ENCODE data around the gene FAM167B. TPM values are rescaled to one million over a fixed set of nuclear protein-coding genes. Genes with fewer than 3 reads are reported as not detected.

Gene FAM167B
- polyA plus RNA-seq, 1 donor (not counting 4 experiments of a cell fraction or from before 2014, with no cell fraction given): 0.07 TPM

DNA sequence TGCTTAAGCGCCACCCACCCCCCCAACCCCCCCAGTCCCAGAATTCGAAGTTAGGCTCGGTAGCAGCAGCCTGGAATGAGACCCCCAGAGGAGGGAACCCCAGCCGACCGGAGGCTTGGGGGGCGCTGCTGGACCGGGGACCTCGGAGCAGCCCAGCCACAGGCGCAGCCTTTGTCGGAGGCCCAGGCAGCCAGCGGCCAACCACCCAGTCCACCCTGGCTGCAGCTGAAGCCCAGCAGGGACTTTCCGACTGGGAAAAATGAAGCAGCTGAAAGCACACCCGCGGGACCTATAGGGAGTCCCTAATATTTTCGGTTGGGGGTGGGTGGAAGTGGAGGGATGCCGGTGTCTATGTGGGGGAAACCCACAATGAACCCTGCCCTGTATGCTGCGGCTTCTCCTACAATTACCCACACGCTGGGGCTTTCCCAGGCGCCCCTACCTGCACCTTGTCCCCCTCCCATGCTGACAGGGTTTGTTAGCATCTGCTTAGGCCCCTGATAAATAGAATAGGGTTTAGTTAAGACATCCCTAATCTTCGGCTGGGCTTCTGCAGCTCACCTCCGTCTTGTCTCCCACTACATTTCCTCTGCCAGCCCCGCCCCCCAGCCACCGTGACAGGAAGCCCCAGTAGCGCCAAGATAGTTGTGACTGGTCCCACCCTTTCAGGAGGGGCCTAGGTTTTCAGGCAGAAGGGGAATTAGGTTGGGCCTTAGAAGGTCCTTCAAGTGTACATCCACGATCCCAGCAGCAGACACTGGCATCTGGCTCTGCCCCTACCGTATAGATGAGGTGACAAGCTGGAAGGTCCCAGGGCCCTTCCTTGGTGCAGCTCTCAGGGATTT lies 45.8 kb upstream of the FAM167B start:
- Histone ChIP-seq H3K4me3 (ENCODE audit: control insufficient read depth in 2 of 3, extremely low read depth in 1 of 3, insufficient read depth in 2 of 3, low read depth in 1 of 3, low read length in 3 of 3) (peak overlapping the region; percentile 40 to 73 (median 73)), H3K27me3 (ENCODE audit: control insufficient read depth, extremely low read depth, insufficient read depth, low read length) (no peaks in the 10 kb centered on the region), H3K9me3 (ENCODE audit: control insufficient read depth, low read depth, low read length) (no peaks in the 10 kb centered on the region), H3K9ac (ENCODE audit: control insufficient read depth, extremely low read depth, insufficient read depth, low read length) (peak overlapping the region; percentile 79), H2AFZ (ENCODE audit: control insufficient read depth, low read length) (peak overlapping the region; percentile 28), H3K79me2 (ENCODE audit: control insufficient read depth, insufficient read depth, low read length) (no peaks in the 10 kb centered on the region), H3K27ac (ENCODE audit: control insufficient read depth, insufficient read depth, low read length) (no peak overlapping the region), H3K36me3 (ENCODE audit: control insufficient read depth in 2 of 2, extremely low read depth in 1 of 2, insufficient read depth in 2 of 2, low read length in 2 of 2) (peaks cover 6 to 14% of the 10 kb centered on the region in 2 experiments), H4K20me1 (ENCODE audit: control insufficient read depth, extremely low read depth, insufficient read depth, low read length) (no peaks in the 10 kb centered on the region), H3K4me1 (ENCODE audit: control insufficient read depth, extremely low read depth, insufficient read depth, low read length) (peaks cover 24% of the 10 kb centered on the region), H3K9me1 (ENCODE audit: control insufficient read depth, extremely low read depth, insufficient read depth, low read length) (no peaks in the 10 kb centered on the region), H3K4me2 (ENCODE audit: control insufficient read depth, extremely low read depth, insufficient read depth, low read depth, low read length) (peak overlapping the region; percentile 90)
- dilution Hi-C loops (cut with MboI; ENCODE audit: extremely low pct_ligation_motif_present, low sequenced_read_pairs): no loop called here
- TF ChIP-seq, protein P1, sequence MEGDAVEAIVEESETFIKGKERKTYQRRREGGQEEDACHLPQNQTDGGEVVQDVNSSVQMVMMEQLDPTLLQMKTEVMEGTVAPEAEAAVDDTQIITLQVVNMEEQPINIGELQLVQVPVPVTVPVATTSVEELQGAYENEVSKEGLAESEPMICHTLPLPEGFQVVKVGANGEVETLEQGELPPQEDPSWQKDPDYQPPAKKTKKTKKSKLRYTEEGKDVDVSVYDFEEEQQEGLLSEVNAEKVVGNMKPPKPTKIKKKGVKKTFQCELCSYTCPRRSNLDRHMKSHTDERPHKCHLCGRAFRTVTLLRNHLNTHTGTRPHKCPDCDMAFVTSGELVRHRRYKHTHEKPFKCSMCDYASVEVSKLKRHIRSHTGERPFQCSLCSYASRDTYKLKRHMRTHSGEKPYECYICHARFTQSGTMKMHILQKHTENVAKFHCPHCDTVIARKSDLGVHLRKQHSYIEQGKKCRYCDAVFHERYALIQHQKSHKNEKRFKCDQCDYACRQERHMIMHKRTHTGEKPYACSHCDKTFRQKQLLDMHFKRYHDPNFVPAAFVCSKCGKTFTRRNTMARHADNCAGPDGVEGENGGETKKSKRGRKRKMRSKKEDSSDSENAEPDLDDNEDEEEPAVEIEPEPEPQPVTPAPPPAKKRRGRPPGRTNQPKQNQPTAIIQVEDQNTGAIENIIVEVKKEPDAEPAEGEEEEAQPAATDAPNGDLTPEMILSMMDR (optimal IDR thresholded peaks at IDR 0.05 in 1 of 3, IDR thresholded peaks at IDR 0.05 in 1 of 3, conservative IDR thresholded peaks at IDR 0.05 in 1 of 3; ENCODE audit: extremely low read depth in 1 of 3, insufficient read depth in 2 of 3, low read length in 3 of 3): no peak
- no peak for TF ChIP-seq EZH2 (IDR thresholded peaks at IDR 0.05; ENCODE audit: low read length)
- DNase-seq (ENCODE audit: low read depth, low spot score) (no peak), FAIRE-seq (no peak)

DNA sequence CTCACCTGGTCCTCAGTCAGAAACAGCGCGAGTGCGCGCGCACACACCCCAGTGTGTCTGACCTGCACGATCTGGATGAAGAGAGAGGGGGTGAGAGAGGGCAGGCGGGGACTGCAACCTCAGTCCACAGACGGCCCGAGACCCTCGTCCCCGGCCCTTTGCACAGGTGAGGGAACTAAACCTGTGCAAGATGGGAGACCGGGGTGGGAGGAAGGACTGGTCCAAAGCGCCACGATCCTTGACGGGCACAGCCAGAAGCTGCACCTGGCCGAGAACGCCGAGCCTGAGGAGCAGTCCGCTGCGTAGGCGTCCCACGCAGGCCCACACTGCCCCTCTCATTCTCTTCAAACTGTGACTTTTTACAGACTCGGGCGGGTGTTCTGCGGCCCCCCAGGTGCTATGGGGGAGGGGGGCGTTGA lies 42.1 kb upstream of the FAM167B start:
- TF ChIP-seq EZH2 (IDR thresholded peaks at IDR 0.05; ENCODE audit: low read length): no peak
- TF ChIP-seq, protein P1 (optimal IDR thresholded peaks at IDR 0.05 in 1 of 3, IDR thresholded peaks at IDR 0.05 in 1 of 3, conservative IDR thresholded peaks at IDR 0.05 in 1 of 3; ENCODE audit: extremely low read depth in 1 of 3, insufficient read depth in 2 of 3, low read length in 3 of 3): no peak
- H3K27ac ChIP-seq (ENCODE audit: control insufficient read depth, insufficient read depth, low read length): peak overlapping the region; percentile 65
- H3K79me2 ChIP-seq (ENCODE audit: control insufficient read depth, insufficient read depth, low read length): no peaks in the 10 kb centered on the region
- no peaks in the 10 kb centered on the region for H3K9me3 ChIP-seq (ENCODE audit: control insufficient read depth, low read depth, low read length)
- dilution Hi-C loops (cut with MboI; ENCODE audit: extremely low pct_ligation_motif_present, low sequenced_read_pairs): no loop called here
- FAIRE-seq (no peak), DNase-seq (ENCODE audit: low read depth, low spot score) (no peak)
- no peaks in the 10 kb centered on the region for H3K9me1 ChIP-seq (ENCODE audit: control insufficient read depth, extremely low read depth, insufficient read depth, low read length)
- H2AFZ ChIP-seq (ENCODE audit: control insufficient read depth, low read length): peak overlapping the region; percentile 79
- no peaks in the 10 kb centered on the region for H4K20me1 ChIP-seq (ENCODE audit: control insufficient read depth, extremely low read depth, insufficient read depth, low read length)
- H3K27me3 ChIP-seq (ENCODE audit: control insufficient read depth, extremely low read depth, insufficient read depth, low read length): no peaks in the 10 kb centered on the region
- peak overlapping the region; percentile 93 for H3K9ac ChIP-seq (ENCODE audit: control insufficient read depth, extremely low read depth, insufficient read depth, low read length)
- peak overlapping the region; percentile 98 for H3K4me2 ChIP-seq (ENCODE audit: control insufficient read depth, extremely low read depth, insufficient read depth, low read depth, low read length)
- peak overlapping the region; percentile 62 to 93 (median 78) for H3K4me3 ChIP-seq (ENCODE audit: control insufficient read depth in 2 of 3, extremely low read depth in 1 of 3, insufficient read depth in 2 of 3, low read depth in 1 of 3, low read length in 3 of 3)
- peaks cover 0 to 3% of the 10 kb centered on the region in 2 experiments for H3K36me3 ChIP-seq (ENCODE audit: control insufficient read depth in 2 of 2, extremely low read depth in 1 of 2, insufficient read depth in 2 of 2, low read length in 2 of 2)
- peaks cover 23% of the 10 kb centered on the region for H3K4me1 ChIP-seq (ENCODE audit: control insufficient read depth, extremely low read depth, insufficient read depth, low read length)
